PC-3 (cell line): ENCODE results near the gene DNAJA2. TPM values are rescaled to one million over a fixed set of nuclear protein-coding genes. Genes with fewer than 3 reads are reported as not detected.

Experiments used
- ATAC-seq: fragments of 200-7000 bp; cut with Tn5 transposase; 2 replicates; pipeline ENCODE4 v1.9.1; 2020; ENCODE audit warnings: mild to moderate bottlenecking, moderate library complexity
- BruUV-seq: library from RNA; stranded (reverse); fragments of 400-500 nt; replicated peaks from 2 replicates; lab custom pipeline; 2021; lab: Mats Ljungman, UMichigan
- CTCF ChIA-PET: fragments of 300-600 bp; sonication (Branson Sonifier 250); formaldehyde crosslinking; loops from one replicate; lab custom pipeline; 2022; ENCODE audit warnings: antibody characterized with exemption; lab: Charles Lee
- POLR2A ChIA-PET: fragments of 300-600 bp; sonication (Branson Sonifier 250); formaldehyde crosslinking; loops from one replicate; lab custom pipeline; 2022; ENCODE audit warnings: antibody characterized with exemption; ENCODE audit not compliant: unreplicated experiment; lab: Charles Lee
- DNase-seq: peaks from one replicate; pipeline ENCODE4 v3.0.0-alpha.2; 2015
- H2AFZ ChIP-seq: fragments of 300-600 bp; sonication (generic); 2 replicates; pipeline ENCODE4 v1.6.0; 2016; ENCODE audit warnings: antibody characterized with exemption, low read length
- H3F3A ChIP-seq: fragments of 300-600 bp; sonication (generic); one replicate; pipeline ENCODE4 v1.6.0; 2017; ENCODE audit warnings: antibody characterized with exemption, low read length, control low read depth, mild to moderate bottlenecking; ENCODE audit not compliant: unreplicated experiment
- H3K27ac ChIP-seq: fragments of 300-600 bp; sonication (generic); 2 replicates; pipeline ENCODE4 v1.5.1; 2016; ENCODE audit warnings: mild to moderate bottlenecking, low read length
- H3K27me3 ChIP-seq: fragments of 300-600 bp; sonication (generic); 2 replicates; pipeline ENCODE4 v1.6.1; 2016; ENCODE audit warnings: low read length, mixed read lengths
- H3K36me3 ChIP-seq: fragments of 300-600 bp; sonication (generic); 2 replicates; pipeline ENCODE4 v1.6.1; 2016; ENCODE audit warnings: low read depth, mixed run types, low read length, mixed read lengths
- H3K4me1 ChIP-seq: fragments of 300-600 bp; sonication (generic); 2 replicates; pipeline ENCODE4 v1.5.1; 2016; ENCODE audit warnings: low read length; ENCODE audit not compliant: insufficient read depth
- H3K4me2 ChIP-seq: fragments of 300-600 bp; sonication (generic); 2 replicates; pipeline ENCODE4 v1.6.0; 2016; ENCODE audit warnings: low read length
- H3K4me3 ChIP-seq: fragments of 300-600 bp; sonication (generic); 2 replicates; pipeline ENCODE4 v1.5.1; 2016; ENCODE audit warnings: mild to moderate bottlenecking, low read length, mixed read lengths
- H3K79me2 ChIP-seq: fragments of 300-600 bp; sonication (generic); 2 replicates; pipeline ENCODE4 v1.6.1; 2017; ENCODE audit warnings: low read length, mixed read lengths
- H3K9ac ChIP-seq: fragments of 300-600 bp; sonication (generic); 2 replicates; pipeline ENCODE4 v1.6.0; 2016; ENCODE audit warnings: mild to moderate bottlenecking, low read length
- H3K9me2 ChIP-seq: fragments of 300-600 bp; sonication (generic); replicated peaks from 2 replicates; pipeline ENCODE4 v1.6.1; 2016; ENCODE audit warnings: mixed run types, low read length, mixed read lengths
- H3K9me3 ChIP-seq: fragments of 300-600 bp; sonication (generic); 2 replicates; pipeline ENCODE4 v1.6.1; 2016; ENCODE audit warnings: low read length, mixed read lengths
- H4K20me1 ChIP-seq: fragments of 300-600 bp; sonication (generic); 2 replicates; pipeline ENCODE4 v1.6.1; 2016; ENCODE audit warnings: low read length, mixed read lengths
- CTCF ChIP-seq: fragments of 300-600 bp; sonication (generic); conservative IDR thresholded peaks from 2 replicates; pipeline ENCODE4 v1.5.1; 2017; ENCODE audit warnings: antibody characterized with exemption, low read depth, mild to moderate bottlenecking, low read length
- EZH2 ChIP-seq: fragments of 300-600 bp; sonication (generic); IDR thresholded peaks from one replicate; pipeline ENCODE4 v1.6.1; 2017; ENCODE audit warnings: antibody characterized with exemption, mild to moderate bottlenecking, low read length; ENCODE audit not compliant: unreplicated experiment
- EZH2phosphoT487 ChIP-seq: fragments of 300-600 bp; sonication (generic); IDR thresholded peaks from 2 replicates; pipeline ENCODE4 v1.6.1; 2018; ENCODE audit warnings: mild to moderate bottlenecking, antibody characterized with exemption, low read length, borderline replicate concordance
- intact Hi-C: fragments of 100-400 bp; cut with micrococcal nuclease; formaldehyde crosslinking; loops from 2 replicates; pipeline ENCODE4 v1.9.0; 2023
- total RNA-seq: library from RNA; depleted of rRNA; stranded (reverse); fragments of >200 nt; gene quantifications from 2 replicates; pipeline ENCODE4 v1.2.3, GENCODE V29; 2014

The DNAJA2 gene
- total RNA-seq, 1 experiment from 2014 or later, result 44.5 TPM

DNA sequence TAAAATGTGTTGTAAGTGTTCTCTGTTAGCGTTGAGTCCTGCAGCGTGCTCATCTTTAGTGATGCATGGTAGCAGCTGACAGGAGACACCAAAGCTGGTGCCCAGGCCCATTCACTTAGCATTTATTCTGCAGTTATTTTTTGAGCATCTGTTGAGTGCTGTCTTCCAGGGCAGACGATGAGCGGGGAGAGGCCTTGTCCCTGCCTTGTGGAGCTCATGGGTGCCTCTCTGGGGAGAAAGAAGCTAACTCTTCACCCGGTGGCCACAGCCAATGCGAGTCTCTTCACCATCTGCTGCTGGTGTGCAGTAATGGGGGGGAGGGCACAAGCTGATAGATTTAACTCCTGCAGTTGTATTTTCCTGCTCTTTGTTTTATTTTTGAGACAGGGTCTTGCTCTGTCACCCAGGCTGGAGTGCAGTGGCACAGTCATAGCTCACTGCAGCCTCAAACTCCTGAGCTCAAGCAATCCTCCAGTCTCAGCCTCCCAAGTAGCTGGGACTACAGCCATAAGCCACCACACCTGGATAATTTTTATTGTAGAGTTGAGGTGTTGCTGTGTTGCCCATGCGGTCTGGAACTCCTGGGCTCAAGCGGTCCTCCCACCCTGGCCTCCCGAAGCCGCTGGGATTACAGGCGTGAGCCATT lies 58.8 kb downstream of the DNAJA2 start:
- ChIA-PET CTCF (interaction anchor here (0.6 kb wide), 1 partner anchor 61 kb away, joined by 3 read pairs; no protein-coding TSS in a partner anchor), POLR2A (no interaction called here)
- BruUV-seq, result no TSS peak

GRCh38 chr16:46911650-46912049 lies 61.8 kb downstream of the DNAJA2 start:
- Histone ChIP-seq H3K79me2 (no peaks in the 10 kb centered on the region), H3K9me2 (no peaks in the 10 kb centered on the region), H3K9ac (no peak overlapping the region), H3F3A (no peaks in the 10 kb centered on the region), H2AFZ (no peak overlapping the region), H3K4me3 (no peak overlapping the region), H3K27me3 (no peaks in the 10 kb centered on the region), H3K36me3 (no peaks in the 10 kb centered on the region; the same call in 1 of the 2 replicates), H3K4me2 (no peak overlapping the region), H3K4me1 (no peaks in the 10 kb centered on the region), H3K27ac (no peak overlapping the region), H3K9me3 (no peaks in the 10 kb centered on the region), H4K20me1 (no peaks in the 10 kb centered on the region)
- ATAC-seq, result no peak
- BruUV-seq, result no TSS peak
- no peak for DNase-seq
- ChIA-PET POLR2A (no interaction called here), CTCF (no interaction called here)
- TF ChIP-seq CTCF (no peak), EZH2 (no peak), EZH2phosphoT487 (no peak)
- intact Hi-C loops, result no loop called here

More for the DNA sequence above, 58.8 kb downstream of the DNAJA2 start:
- ATAC-seq, result no peak
- Histone ChIP-seq H3K9me3 (no peaks in the 10 kb centered on the region), H2AFZ (no peak overlapping the region), H3K4me3 (no peak overlapping the region), H3K27ac (no peak overlapping the region), H3K4me2 (no peak overlapping the region), H3K9ac (no peak overlapping the region), H4K20me1 (no peaks in the 10 kb centered on the region), H3K36me3 (no peaks in the 10 kb centered on the region; the same call in 1 of the 2 replicates), H3K9me2 (no peaks in the 10 kb centered on the region), H3F3A (no peaks in the 10 kb centered on the region), H3K4me1 (no peaks in the 10 kb centered on the region), H3K79me2 (no peaks in the 10 kb centered on the region), H3K27me3 (no peaks in the 10 kb centered on the region)
- intact Hi-C loops, result no loop called here
- DNase-seq, result no peak
- TF ChIP-seq EZH2, result no peak

DNA sequence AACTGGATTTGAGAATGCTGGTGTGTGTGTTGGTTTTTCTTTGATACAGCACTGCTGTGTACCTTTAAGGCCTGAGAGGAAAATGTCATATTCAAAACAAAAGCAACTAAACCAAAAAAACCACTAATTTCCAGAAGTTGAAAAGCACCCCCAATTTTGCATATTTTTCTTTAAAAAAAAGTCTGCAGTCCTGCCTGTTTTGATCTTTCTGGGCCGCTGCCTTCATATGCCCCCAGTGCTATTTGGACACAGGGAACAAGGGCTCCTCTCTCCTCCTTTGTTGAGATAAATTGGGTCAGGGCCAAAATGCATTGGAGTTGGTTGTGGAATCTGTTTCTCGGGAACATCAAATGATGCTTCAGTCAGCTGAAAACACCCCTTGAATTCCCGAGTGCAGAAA lies 62.4 kb downstream of the DNAJA2 start:
- no peak for TF ChIP-seq EZH2
- TF ChIP-seq CTCF, result no peak
- TF ChIP-seq EZH2phosphoT487, result no peak
- POLR2A ChIA-PET, result no interaction called here
- Histone ChIP-seq H3F3A (no peaks in the 10 kb centered on the region), H3K9me2 (no peaks in the 10 kb centered on the region), H3K9ac (no peak overlapping the region), H3K27me3 (no peaks in the 10 kb centered on the region), H3K79me2 (no peaks in the 10 kb centered on the region), H4K20me1 (no peaks in the 10 kb centered on the region), H3K9me3 (no peaks in the 10 kb centered on the region), H3K4me3 (no peak overlapping the region), H3K4me2 (no peak overlapping the region), H3K27ac (no peak overlapping the region), H3K4me1 (no peaks in the 10 kb centered on the region), H2AFZ (no peak overlapping the region), H3K36me3 (no peaks in the 10 kb centered on the region; the same call in 1 of the 2 replicates)
- DNase-seq, result no peak
- intact Hi-C loops, result no loop called here
- no peak for ATAC-seq
- CTCF ChIA-PET, result interaction anchor here (0.6 kb wide), 1 partner anchor 315 kb away, joined by 3 read pairs; no protein-coding TSS in a partner anchor
- no TSS peak for BruUV-seq
